ENCODE results near the gene DUSP12.
A peak's percentile ranks its signal among the peaks of the same experiment; 100 is the strongest.

Gene DUSP12

DNA sequence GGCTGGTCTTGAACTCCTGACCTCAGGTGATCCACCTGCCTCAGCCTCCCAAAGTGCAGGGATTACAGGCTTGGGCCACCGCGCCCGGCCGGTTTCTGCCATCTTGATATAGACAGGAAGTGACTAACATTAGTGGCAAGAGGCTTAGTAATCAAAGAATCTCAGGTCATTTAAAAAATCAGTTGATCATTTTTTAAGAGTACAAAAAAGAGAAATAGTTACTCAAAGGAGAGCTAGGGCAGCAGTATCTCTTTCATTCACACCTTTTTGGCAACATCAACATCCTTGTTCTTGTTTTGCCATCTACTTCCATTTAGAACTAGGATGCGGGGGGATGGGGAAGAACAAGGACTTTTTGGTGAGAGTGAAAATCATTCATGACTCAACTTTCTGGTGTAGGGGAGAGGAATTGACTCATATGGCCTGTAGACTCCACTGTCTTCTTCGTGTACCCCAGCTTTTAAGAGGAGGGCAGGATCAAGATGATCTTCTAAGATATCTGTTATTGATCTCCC lies 19.5 kb upstream of the DUSP12 start:
- no peak overlapping the region for H3K4me2 ChIP-seq (ENCODE audit: low read length)
- no peak overlapping the region for H3K4me3 ChIP-seq (ENCODE audit: low read depth, low read length)
- WGBS (ENCODE audit: extremely low coverage, insufficient coverage, insufficient read length), result no CpG with 5 or more reads among the region's 6 CpGs

DNA sequence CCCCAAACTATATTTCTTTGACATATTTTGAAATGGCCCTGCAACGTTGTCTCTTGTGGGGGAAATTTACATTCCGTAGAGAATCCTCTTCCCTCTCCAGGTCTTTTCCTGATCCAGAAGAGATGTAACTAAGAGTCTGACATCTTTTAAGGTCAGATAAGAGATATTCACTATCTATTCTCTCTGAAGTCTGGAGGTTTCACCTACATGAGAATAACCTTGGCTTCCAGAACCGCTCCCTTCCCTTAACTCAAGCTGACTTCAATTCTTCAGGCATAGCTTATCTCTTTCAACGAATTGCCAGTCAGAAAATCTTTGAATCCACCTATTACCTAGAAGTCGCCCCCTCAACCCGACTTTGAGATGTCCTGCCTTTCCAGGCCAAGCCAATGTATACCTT lies 18.3 kb upstream of the DUSP12 start:
- peaks cover 6 to 8% of the 10 kb centered on the region in 2 experiments for H3K4me1 ChIP-seq (ENCODE audit: control insufficient read depth in 1 of 2, insufficient read depth in 2 of 2, low read length in 2 of 2)
- H3K27ac ChIP-seq (ENCODE audit: low read depth, low read length), result no peak overlapping the region
- DNase-seq, result no peak
- no peak overlapping the region for H3K18ac ChIP-seq (ENCODE audit: low read length)
- no peak overlapping the region for H2BK120ac ChIP-seq (ENCODE audit: insufficient read depth, low read length, poor library complexity)
- no peak overlapping the region for H2BK5ac ChIP-seq (ENCODE audit: low read depth, low read length, poor library complexity)
- H3K27me3 ChIP-seq (ENCODE audit: insufficient read depth, low read length), result no peaks in the 10 kb centered on the region
- peaks cover 8% of the 10 kb centered on the region for H3K79me2 ChIP-seq (ENCODE audit: control insufficient read depth, insufficient read depth, low read length, poor library complexity)
- no peak overlapping the region for H4K8ac ChIP-seq (ENCODE audit: low read depth, low read length)
- H2AK5ac ChIP-seq (ENCODE audit: low read length), result no peak overlapping the region
- H3K79me1 ChIP-seq (ENCODE audit: low read length), result peaks cover 12% of the 10 kb centered on the region
- H3K4ac ChIP-seq (ENCODE audit: low read depth, low read length), result no peak overlapping the region
- no CpG with 5 or more reads among the region's 6 CpGs for WGBS (ENCODE audit: extremely low coverage, insufficient coverage, insufficient read length)
- no peaks in the 10 kb centered on the region for H3K36me3 ChIP-seq (ENCODE audit: control insufficient read depth in 1 of 2, insufficient read depth in 2 of 2, low read length in 2 of 2)
- H2AFZ ChIP-seq (ENCODE audit: insufficient read depth, low read length, poor library complexity), result no peak overlapping the region
- H4K91ac ChIP-seq (ENCODE audit: low read depth, low read length), result no peak overlapping the region
- H3K4me3 ChIP-seq (ENCODE audit: low read depth, low read length), result no peak overlapping the region
- H3K9me3 ChIP-seq (ENCODE audit: insufficient read depth, low read depth, low read length), result no peaks in the 10 kb centered on the region
- H3K4me2 ChIP-seq (ENCODE audit: low read length), result no peak overlapping the region
- peak overlapping the region; percentile 8 for H2BK12ac ChIP-seq (ENCODE audit: low read length)
- H4K12ac ChIP-seq (ENCODE audit: low read depth, low read length), result no peak overlapping the region
- H3K14ac ChIP-seq (ENCODE audit: low read length), result no peak overlapping the region
- no peak overlapping the region for H3K9ac ChIP-seq (ENCODE audit: low read length)
- no peak overlapping the region for H3K23ac ChIP-seq (ENCODE audit: low read length)

More for the DNA sequence above, 19.5 kb upstream of the DUSP12 start:
- Histone ChIP-seq H2BK12ac (ENCODE audit: low read length) (no peak overlapping the region), H2AFZ (ENCODE audit: insufficient read depth, low read length, poor library complexity) (no peak overlapping the region), H2AK5ac (ENCODE audit: low read length) (no peak overlapping the region), H3K27ac (ENCODE audit: low read depth, low read length) (no peak overlapping the region), H3K4ac (ENCODE audit: low read depth, low read length) (no peak overlapping the region), H3K27me3 (ENCODE audit: insufficient read depth, low read length) (no peaks in the 10 kb centered on the region), H3K18ac (ENCODE audit: low read length) (no peak overlapping the region), H3K36me3 (ENCODE audit: control insufficient read depth in 1 of 2, insufficient read depth in 2 of 2, low read length in 2 of 2) (no peaks in the 10 kb centered on the region), H3K23ac (ENCODE audit: low read length) (no peak overlapping the region), H3K14ac (ENCODE audit: low read length) (no peak overlapping the region), H3K79me2 (ENCODE audit: control insufficient read depth, insufficient read depth, low read length, poor library complexity) (peaks cover 10% of the 10 kb centered on the region), H3K4me1 (ENCODE audit: control insufficient read depth in 1 of 2, insufficient read depth in 2 of 2, low read length in 2 of 2) (peaks cover 10 to 11% of the 10 kb centered on the region in 2 experiments), H2BK5ac (ENCODE audit: low read depth, low read length, poor library complexity) (no peak overlapping the region), H3K9ac (ENCODE audit: low read length) (no peak overlapping the region), H4K91ac (ENCODE audit: low read depth, low read length) (no peak overlapping the region), H3K79me1 (ENCODE audit: low read length) (peaks cover 14% of the 10 kb centered on the region), H2BK120ac (ENCODE audit: insufficient read depth, low read length, poor library complexity) (no peak overlapping the region), H4K12ac (ENCODE audit: low read depth, low read length) (no peak overlapping the region), H3K9me3 (ENCODE audit: insufficient read depth, low read depth, low read length) (peaks cover 2% of the 10 kb centered on the region), H4K8ac (ENCODE audit: low read depth, low read length) (no peak overlapping the region)
- DNase-seq, result no peak

DNA sequence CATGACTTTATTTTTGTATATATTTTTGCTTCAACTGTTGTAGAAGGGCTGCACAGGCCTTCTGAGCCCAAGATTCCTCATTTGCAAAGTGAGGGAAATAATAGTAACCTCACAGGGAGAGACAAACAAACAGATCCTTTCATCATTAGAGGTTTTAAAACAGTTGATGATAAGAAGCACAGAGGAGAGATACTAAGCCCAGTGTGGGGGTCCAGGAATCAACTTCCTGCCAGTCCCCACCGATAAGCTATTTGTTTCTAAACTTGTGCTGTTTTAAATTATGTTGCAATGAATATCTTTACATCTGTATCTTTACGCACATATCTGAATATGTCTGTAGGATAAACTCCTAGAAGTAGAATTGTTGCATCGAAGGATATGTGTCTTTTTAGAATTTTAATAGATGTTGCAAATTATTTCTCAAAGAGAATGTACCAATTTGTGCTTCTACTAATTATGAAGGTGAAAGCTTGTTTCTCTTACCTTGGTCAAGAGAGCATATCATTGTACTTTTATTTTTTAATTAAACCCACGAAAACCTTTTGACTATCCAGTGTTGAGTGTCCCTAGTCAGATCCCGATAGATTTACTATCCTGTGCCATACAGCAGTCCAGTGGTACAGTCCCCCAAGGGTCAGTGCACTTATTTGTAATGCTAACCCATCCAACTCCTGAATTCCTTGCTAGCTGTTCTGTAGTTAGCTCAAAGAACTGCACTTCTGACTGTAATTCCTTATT lies 17.4 kb upstream of the DUSP12 start:
- H2AK5ac ChIP-seq (ENCODE audit: low read length), result no peak overlapping the region
- H2AFZ ChIP-seq (ENCODE audit: insufficient read depth, low read length, poor library complexity), result no peak overlapping the region
- H2BK5ac ChIP-seq (ENCODE audit: low read depth, low read length, poor library complexity), result no peak overlapping the region
- H3K27ac ChIP-seq (ENCODE audit: low read depth, low read length), result no peak overlapping the region
- peaks cover 4% of the 10 kb centered on the region for H3K79me1 ChIP-seq (ENCODE audit: low read length)
- no peak overlapping the region for H3K23ac ChIP-seq (ENCODE audit: low read length)
- H3K4me2 ChIP-seq (ENCODE audit: low read length), result no peak overlapping the region
- H3K18ac ChIP-seq (ENCODE audit: low read length), result no peak overlapping the region
- no peak overlapping the region for H3K9ac ChIP-seq (ENCODE audit: low read length)
- no peak overlapping the region for H2BK12ac ChIP-seq (ENCODE audit: low read length)
- no peak for DNase-seq
- no peaks in the 10 kb centered on the region for H3K36me3 ChIP-seq (ENCODE audit: control insufficient read depth in 1 of 2, insufficient read depth in 2 of 2, low read length in 2 of 2)
- H4K91ac ChIP-seq (ENCODE audit: low read depth, low read length), result no peak overlapping the region
- H2BK120ac ChIP-seq (ENCODE audit: insufficient read depth, low read length, poor library complexity), result no peak overlapping the region
- H3K4me3 ChIP-seq (ENCODE audit: low read depth, low read length), result no peak overlapping the region
- H4K8ac ChIP-seq (ENCODE audit: low read depth, low read length), result no peak overlapping the region
- no peaks in the 10 kb centered on the region for H3K27me3 ChIP-seq (ENCODE audit: insufficient read depth, low read length)
- H4K12ac ChIP-seq (ENCODE audit: low read depth, low read length), result no peak overlapping the region
- no CpG with 5 or more reads among the region's 5 CpGs for WGBS (ENCODE audit: extremely low coverage, insufficient coverage, insufficient read length)
- H3K79me2 ChIP-seq (ENCODE audit: control insufficient read depth, insufficient read depth, low read length, poor library complexity), result peaks cover 2% of the 10 kb centered on the region
- peaks cover 6 to 8% of the 10 kb centered on the region in 2 experiments for H3K4me1 ChIP-seq (ENCODE audit: control insufficient read depth in 1 of 2, insufficient read depth in 2 of 2, low read length in 2 of 2)
- H3K14ac ChIP-seq (ENCODE audit: low read length), result no peak overlapping the region
- H3K4ac ChIP-seq (ENCODE audit: low read depth, low read length), result no peak overlapping the region
- H3K9me3 ChIP-seq (ENCODE audit: insufficient read depth, low read depth, low read length), result no peaks in the 10 kb centered on the region

DNA sequence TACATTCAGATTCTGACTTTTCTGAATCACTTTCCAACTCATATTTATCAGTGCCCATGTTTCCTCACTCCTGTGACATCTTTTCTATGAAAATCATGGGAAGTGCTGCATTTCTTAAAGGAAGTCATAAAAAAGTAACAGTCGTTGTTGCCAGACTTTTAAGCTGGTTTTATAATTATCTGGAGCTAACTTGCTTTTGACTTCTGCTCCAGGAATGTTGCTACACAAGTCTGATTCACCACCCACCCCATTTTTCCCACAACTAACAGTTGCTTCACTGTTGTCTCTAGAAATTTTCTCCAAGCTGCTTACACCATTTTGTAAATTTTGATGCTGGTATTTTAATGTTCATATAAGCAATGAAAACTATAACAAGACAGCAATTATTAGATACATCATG lies 16.1 kb upstream of the DUSP12 start:
- peak overlapping the region; percentile 32 for H3K4me2 ChIP-seq (ENCODE audit: low read length)
- no peak overlapping the region for H3K23ac ChIP-seq (ENCODE audit: low read length)
- H3K9me3 ChIP-seq (ENCODE audit: insufficient read depth, low read depth, low read length), result no peaks in the 10 kb centered on the region
- H3K27me3 ChIP-seq (ENCODE audit: insufficient read depth, low read length), result no peaks in the 10 kb centered on the region
- H3K79me1 ChIP-seq (ENCODE audit: low read length), result no peaks in the 10 kb centered on the region
- H4K12ac ChIP-seq (ENCODE audit: low read depth, low read length), result no peak overlapping the region
- H3K18ac ChIP-seq (ENCODE audit: low read length), result no peak overlapping the region
- H2BK120ac ChIP-seq (ENCODE audit: insufficient read depth, low read length, poor library complexity), result no peak overlapping the region
- no peak overlapping the region for H2BK12ac ChIP-seq (ENCODE audit: low read length)
- no peak overlapping the region for H3K9ac ChIP-seq (ENCODE audit: low read length)
- no peak overlapping the region for H2BK5ac ChIP-seq (ENCODE audit: low read depth, low read length, poor library complexity)
- no CpG with 5 or more reads among the region's 1 CpG for WGBS (ENCODE audit: extremely low coverage, insufficient coverage, insufficient read length)
- H3K4ac ChIP-seq (ENCODE audit: low read depth, low read length), result no peak overlapping the region
- no peak overlapping the region for H2AK5ac ChIP-seq (ENCODE audit: low read length)
- H3K4me3 ChIP-seq (ENCODE audit: low read depth, low read length), result no peak overlapping the region
- H4K91ac ChIP-seq (ENCODE audit: low read depth, low read length), result no peak overlapping the region
- H3K27ac ChIP-seq (ENCODE audit: low read depth, low read length), result no peak overlapping the region
- peaks cover 6 to 8% of the 10 kb centered on the region in 2 experiments for H3K4me1 ChIP-seq (ENCODE audit: control insufficient read depth in 1 of 2, insufficient read depth in 2 of 2, low read length in 2 of 2)
- peak; percentile 67 to 83 for DNase-seq
- no peak overlapping the region for H3K14ac ChIP-seq (ENCODE audit: low read length)
- no peak overlapping the region for H2AFZ ChIP-seq (ENCODE audit: insufficient read depth, low read length, poor library complexity)
- no peaks in the 10 kb centered on the region for H3K79me2 ChIP-seq (ENCODE audit: control insufficient read depth, insufficient read depth, low read length, poor library complexity)
- H4K8ac ChIP-seq (ENCODE audit: low read depth, low read length), result no peak overlapping the region
- H3K36me3 ChIP-seq (ENCODE audit: control insufficient read depth in 1 of 2, insufficient read depth in 2 of 2, low read length in 2 of 2), result no peaks in the 10 kb centered on the region
